HepG2 (cell line): ENCODE measurements around the gene ZFP36. TPM values are rescaled to one million over a fixed set of nuclear protein-coding genes. Genes with fewer than 3 reads are reported as not detected.

Experiments
- HOXA7 ChIP-seq: sonication (generic); formaldehyde crosslinking; IDR thresholded peaks from 2 replicates; pipeline ENCODE4 v1.8.1; 2022; ENCODE audit warnings: mild to moderate bottlenecking, missing genetic modification reagents, moderate library complexity
- ISL2 ChIP-seq: sonication (generic); formaldehyde crosslinking; IDR thresholded peaks from 2 replicates; pipeline ENCODE4 v1.5.0; 2020; ENCODE audit warnings: missing genetic modification reagents
- KLF11 ChIP-seq: IDR thresholded peaks from 2 replicates; pipeline ENCODE4 v1.6.1; 2016; ENCODE audit warnings: missing compliant biosample characterization
- MAFF ChIP-seq: IDR thresholded peaks from 2 replicates; pipeline ENCODE4 v1.6.1; 2011; ENCODE audit warnings: low read depth, low read length, improper control_type of control experiment
- NR1H2 ChIP-seq: sonication (generic); formaldehyde crosslinking; IDR thresholded peaks from 2 replicates; pipeline ENCODE4 v1.8.1; 2022; ENCODE audit warnings: low read depth, missing genetic modification reagents, borderline replicate concordance
- SOX13 ChIP-seq, 3 experiments: fragments of 450-650 bp in 1 of 3; sonication (generic) in 1 of 3; formaldehyde crosslinking in 1 of 3; IDR thresholded peaks in 2 of 3; conservative IDR thresholded peaks in 1 of 3; 2 replicates each; pipeline versions ENCODE4 v1.5.0 to v1.6.1; 2016 to 2020; ENCODE audit warnings: antibody characterized with exemption in 1 of 3, mild to moderate bottlenecking in 1 of 3, missing compliant biosample characterization in 1 of 3, missing genetic modification reagents in 1 of 3, moderate library complexity in 1 of 3
- SRF ChIP-seq: IDR thresholded peaks from 2 replicates; pipeline ENCODE4 v1.6.1; 2011; ENCODE audit warnings: mild to moderate bottlenecking, low read depth, low read length, moderate library complexity
- ZKSCAN5 ChIP-seq: sonication (generic); formaldehyde crosslinking; IDR thresholded peaks from 2 replicates; pipeline ENCODE4 v1.5.1; 2020; ENCODE audit warnings: mild to moderate bottlenecking, missing genetic modification reagents
- ZNF274 ChIP-seq: sonication (generic); formaldehyde crosslinking; IDR thresholded peaks from 2 replicates; pipeline ENCODE4 v1.5.1; 2020; ENCODE audit warnings: mild to moderate bottlenecking, missing genetic modification reagents
- ZNF792 ChIP-seq: IDR thresholded peaks from 2 replicates; pipeline ENCODE4 v1.6.1; 2016
- ZSCAN12 ChIP-seq: sonication (generic); formaldehyde crosslinking; IDR thresholded peaks from 2 replicates; pipeline ENCODE4 v1.9.0; 2021; ENCODE audit warnings: mild to moderate bottlenecking, missing genetic modification reagents
- polyA plus RNA-seq, 8 experiments: library from polyadenylated mRNA; depleted of rRNA in 3 of 8; stranded (reverse) in 7 of 8; unstranded in 1 of 8; fragments of >200 nt; fragmentation: Illumina TruSeq in 4 of 8; extraction: Trizol in 4 of 8; gene quantifications; 2 replicates each; pipeline versions ENCODE4 v1.2.1 to v1.2.3, GENCODE V29; 2011 to 2016; ENCODE audit warnings: low read depth in 4 of 8, missing spikeins in 1 of 8, mixed read lengths in 1 of 8; ENCODE audit not compliant: insufficient read depth in 1 of 8
- total RNA-seq, 5 experiments: library from RNA; depleted of rRNA; stranded (reverse); fragments of >200 nt; fragmentation: Illumina TruSeq; extraction: Trizol; gene quantifications; 2 replicates each; pipeline ENCODE4 v1.2.3, GENCODE V29; 2016; ENCODE audit warnings: low read depth in 1 of 5
- TF ChIP-seq, protein P1 (sequence below), 2 experiments: IDR thresholded peaks; 2 replicates each; pipeline ENCODE4 v1.6.1; 2011 to 2012; ENCODE audit warnings: low read length in 2 of 2, borderline replicate concordance in 1 of 2, low read depth in 1 of 2, mild to moderate bottlenecking in 1 of 2, moderate library complexity in 1 of 2
- TF ChIP-seq, protein P2 (sequence below): IDR thresholded peaks from 2 replicates; pipeline ENCODE4 v1.6.1; 2016; ENCODE audit warnings: missing compliant biosample characterization, missing genetic modification reagents, borderline replicate concordance
- TF ChIP-seq, protein P3 (sequence below): sonication (generic); formaldehyde crosslinking; IDR thresholded peaks from 2 replicates; pipeline ENCODE4 v1.4.0; 2020; ENCODE audit warnings: missing genetic modification reagents, mild to moderate bottlenecking, borderline replicate concordance
- TF ChIP-seq, protein P4 (sequence below), 2 experiments: sonication (generic) in 1 of 2; formaldehyde crosslinking in 1 of 2; IDR thresholded peaks; 2 replicates each; pipeline versions ENCODE4 v1.4.0 to v1.6.1; 2018 to 2020; ENCODE audit warnings: missing genetic modification reagents in 2 of 2, borderline replicate concordance in 1 of 2, low read depth in 1 of 2, mild to moderate bottlenecking in 1 of 2, missing biosample characterization in 1 of 2

The ZFP36 gene
- total and polyA plus RNA-seq, 2 of the 13 experiments (the other 11 are each of a cell fraction or from before 2014, with no cell fraction given), result 1.4 to 1.7 TPM

DNA sequence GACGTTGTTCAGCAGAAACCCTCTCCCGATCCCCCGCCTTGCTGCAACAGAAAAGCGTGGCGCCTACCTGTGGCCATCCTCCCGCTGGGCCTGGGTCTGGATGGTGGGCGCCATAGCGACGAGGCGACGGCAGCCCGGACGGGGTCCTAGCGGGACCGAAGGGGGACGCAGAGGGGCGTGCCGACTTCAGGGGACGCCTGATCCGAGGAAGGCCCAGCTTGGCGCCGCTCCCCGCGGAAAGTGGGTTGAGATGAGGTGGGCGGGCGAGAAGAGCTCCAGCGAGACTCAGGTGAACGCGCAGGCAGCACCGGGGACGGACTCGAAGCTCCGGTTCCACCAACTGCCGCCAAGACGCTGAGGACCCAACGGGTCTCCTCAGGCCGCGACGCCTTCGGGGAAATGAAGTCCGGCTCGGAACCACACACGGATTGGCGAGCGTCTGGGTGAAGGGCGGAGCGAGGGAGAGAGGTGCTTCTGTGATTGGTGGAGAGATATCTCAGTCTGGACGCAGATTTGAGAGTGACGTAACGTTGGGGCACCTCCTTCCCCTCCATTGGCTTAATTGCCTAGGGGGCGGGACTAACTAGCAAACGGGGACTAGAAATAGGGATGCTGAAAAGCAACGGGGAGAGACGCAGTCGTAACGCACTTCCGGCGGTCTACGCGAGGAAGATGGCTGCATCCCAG lies 15.8 kb upstream of the ZFP36 start, which contains the start of the genes MED29 and PAF1 (continued):
- TF ChIP-seq, protein P1, sequence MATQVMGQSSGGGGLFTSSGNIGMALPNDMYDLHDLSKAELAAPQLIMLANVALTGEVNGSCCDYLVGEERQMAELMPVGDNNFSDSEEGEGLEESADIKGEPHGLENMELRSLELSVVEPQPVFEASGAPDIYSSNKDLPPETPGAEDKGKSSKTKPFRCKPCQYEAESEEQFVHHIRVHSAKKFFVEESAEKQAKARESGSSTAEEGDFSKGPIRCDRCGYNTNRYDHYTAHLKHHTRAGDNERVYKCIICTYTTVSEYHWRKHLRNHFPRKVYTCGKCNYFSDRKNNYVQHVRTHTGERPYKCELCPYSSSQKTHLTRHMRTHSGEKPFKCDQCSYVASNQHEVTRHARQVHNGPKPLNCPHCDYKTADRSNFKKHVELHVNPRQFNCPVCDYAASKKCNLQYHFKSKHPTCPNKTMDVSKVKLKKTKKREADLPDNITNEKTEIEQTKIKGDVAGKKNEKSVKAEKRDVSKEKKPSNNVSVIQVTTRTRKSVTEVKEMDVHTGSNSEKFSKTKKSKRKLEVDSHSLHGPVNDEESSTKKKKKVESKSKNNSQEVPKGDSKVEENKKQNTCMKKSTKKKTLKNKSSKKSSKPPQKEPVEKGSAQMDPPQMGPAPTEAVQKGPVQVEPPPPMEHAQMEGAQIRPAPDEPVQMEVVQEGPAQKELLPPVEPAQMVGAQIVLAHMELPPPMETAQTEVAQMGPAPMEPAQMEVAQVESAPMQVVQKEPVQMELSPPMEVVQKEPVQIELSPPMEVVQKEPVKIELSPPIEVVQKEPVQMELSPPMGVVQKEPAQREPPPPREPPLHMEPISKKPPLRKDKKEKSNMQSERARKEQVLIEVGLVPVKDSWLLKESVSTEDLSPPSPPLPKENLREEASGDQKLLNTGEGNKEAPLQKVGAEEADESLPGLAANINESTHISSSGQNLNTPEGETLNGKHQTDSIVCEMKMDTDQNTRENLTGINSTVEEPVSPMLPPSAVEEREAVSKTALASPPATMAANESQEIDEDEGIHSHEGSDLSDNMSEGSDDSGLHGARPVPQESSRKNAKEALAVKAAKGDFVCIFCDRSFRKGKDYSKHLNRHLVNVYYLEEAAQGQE (IDR thresholded peaks at IDR 0.05; ENCODE audit: borderline replicate concordance in 1 of 2, low read depth in 1 of 2, low read length in 2 of 2), result peak in 1 of 2 experiments; percentile 15; a peak in 1 of 4 replicates
- TF ChIP-seq ZNF792 (CRISPR knock-in tag) (no peak), ZKSCAN5 (no peak), SRF (0 out of 2 replicates have a peak, but pooled peaks have one; percentile 42), ISL2 (CRISPR knock-in tag) (no peak), ZNF274 (peak; percentile 78), NR1H2 (CRISPR knock-in tag) (peak; percentile 25; the same call in 1 of the 2 replicates), MAFF (no peak), ZSCAN12 (CRISPR knock-in tag) (no peak), HOXA7 (no peak), SOX13 (IDR thresholded peaks at IDR 0.05) (no peak), SOX13 (CRISPR knock-in tag; conservative IDR thresholded peaks at IDR 0.05 in 1 of 2, IDR thresholded peaks at IDR 0.05 in 1 of 2) (no peak), KLF11 (CRISPR knock-in tag) (no peak; the same call in 1 of the 2 replicates)
- TF ChIP-seq, protein P2, sequence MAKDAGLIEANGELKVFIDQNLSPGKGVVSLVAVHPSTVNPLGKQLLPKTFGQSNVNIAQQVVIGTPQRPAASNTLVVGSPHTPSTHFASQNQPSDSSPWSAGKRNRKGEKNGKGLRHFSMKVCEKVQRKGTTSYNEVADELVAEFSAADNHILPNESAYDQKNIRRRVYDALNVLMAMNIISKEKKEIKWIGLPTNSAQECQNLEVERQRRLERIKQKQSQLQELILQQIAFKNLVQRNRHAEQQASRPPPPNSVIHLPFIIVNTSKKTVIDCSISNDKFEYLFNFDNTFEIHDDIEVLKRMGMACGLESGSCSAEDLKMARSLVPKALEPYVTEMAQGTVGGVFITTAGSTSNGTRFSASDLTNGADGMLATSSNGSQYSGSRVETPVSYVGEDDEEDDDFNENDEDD (CRISPR knock-in tag), result peak; percentile 74; the same call in 1 of the 2 replicates
- TF ChIP-seq, protein P3, sequence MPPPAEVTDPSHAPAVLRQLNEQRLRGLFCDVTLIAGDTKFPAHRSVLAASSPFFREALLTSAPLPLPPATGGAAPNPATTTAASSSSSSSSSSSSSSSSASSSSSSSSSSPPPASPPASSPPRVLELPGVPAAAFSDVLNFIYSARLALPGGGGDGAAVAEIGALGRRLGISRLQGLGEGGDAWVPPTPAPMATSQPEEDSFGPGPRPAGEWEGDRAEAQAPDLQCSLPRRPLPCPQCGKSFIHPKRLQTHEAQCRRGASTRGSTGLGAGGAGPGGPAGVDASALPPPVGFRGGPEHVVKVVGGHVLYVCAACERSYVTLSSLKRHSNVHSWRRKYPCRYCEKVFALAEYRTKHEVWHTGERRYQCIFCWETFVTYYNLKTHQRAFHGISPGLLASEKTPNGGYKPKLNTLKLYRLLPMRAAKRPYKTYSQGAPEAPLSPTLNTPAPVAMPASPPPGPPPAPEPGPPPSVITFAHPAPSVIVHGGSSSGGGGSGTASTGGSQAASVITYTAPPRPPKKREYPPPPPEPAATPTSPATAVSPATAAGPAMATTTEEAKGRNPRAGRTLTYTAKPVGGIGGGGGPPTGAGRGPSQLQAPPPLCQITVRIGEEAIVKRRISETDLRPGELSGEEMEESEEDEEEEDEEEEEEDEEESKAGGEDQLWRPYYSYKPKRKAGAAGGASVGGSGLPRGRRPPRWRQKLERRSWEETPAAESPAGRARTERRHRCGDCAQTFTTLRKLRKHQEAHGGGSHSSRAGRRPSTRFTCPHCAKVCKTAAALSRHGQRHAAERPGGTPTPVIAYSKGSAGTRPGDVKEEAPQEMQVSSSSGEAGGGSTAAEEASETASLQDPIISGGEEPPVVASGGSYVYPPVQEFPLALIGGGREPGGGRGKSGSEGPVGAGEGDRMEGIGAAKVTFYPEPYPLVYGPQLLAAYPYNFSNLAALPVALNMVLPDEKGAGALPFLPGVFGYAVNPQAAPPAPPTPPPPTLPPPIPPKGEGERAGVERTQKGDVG, result 0 out of 2 replicates have a peak, but pooled peaks have one; percentile 58
- TF ChIP-seq, protein P4, sequence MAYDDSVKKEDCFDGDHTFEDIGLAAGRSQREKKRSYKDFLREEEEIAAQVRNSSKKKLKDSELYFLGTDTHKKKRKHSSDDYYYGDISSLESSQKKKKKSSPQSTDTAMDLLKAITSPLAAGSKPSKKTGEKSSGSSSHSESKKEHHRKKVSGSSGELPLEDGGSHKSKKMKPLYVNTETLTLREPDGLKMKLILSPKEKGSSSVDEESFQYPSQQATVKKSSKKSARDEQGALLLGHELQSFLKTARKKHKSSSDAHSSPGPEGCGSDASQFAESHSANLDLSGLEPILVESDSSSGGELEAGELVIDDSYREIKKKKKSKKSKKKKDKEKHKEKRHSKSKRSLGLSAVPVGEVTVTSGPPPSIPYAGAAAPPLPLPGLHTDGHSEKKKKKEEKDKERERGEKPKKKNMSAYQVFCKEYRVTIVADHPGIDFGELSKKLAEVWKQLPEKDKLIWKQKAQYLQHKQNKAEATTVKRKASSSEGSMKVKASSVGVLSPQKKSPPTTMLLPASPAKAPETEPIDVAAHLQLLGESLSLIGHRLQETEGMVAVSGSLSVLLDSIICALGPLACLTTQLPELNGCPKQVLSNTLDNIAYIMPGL (CRISPR knock-in tag; IDR thresholded peaks at IDR 0.05; ENCODE audit: borderline replicate concordance in 1 of 2, low read depth in 1 of 2), result peak; percentile 70 to 87; a peak in 3 of 4 replicates
